Gastroesophageal sphincter (tissue), 3 donors: ENCODE data around the gene ROR1.

Experiments
- EP300 ChIP-seq: sonication (generic); formaldehyde crosslinking; IDR thresholded peaks from one replicate; pipeline ENCODE4 v1.6.1; 2017; ENCODE audit warnings: antibody characterized with exemption, mild to moderate bottlenecking
- POLR2A ChIP-seq, 2 donors: fragments of 450-650 bp; IDR thresholded peaks; one replicate each; pipeline ENCODE4 v1.6.1; 2017; ENCODE audit warnings: antibody characterized with exemption in 2 of 2, mild to moderate bottlenecking in 2 of 2, moderate library complexity in 1 of 2
- TF ChIP-seq, protein P1 (sequence below), 4 experiments: fragments of 200-600 bp in 2 of 4; fragments of 450-650 bp in 2 of 4; sonication (generic) in 1 of 4; IDR thresholded peaks; one replicate each; pipeline ENCODE4 v1.5.1; 2017 to 2019; ENCODE audit warnings: antibody characterized with exemption in 4 of 4, mild to moderate bottlenecking in 2 of 4, moderate library complexity in 2 of 4

DNA sequence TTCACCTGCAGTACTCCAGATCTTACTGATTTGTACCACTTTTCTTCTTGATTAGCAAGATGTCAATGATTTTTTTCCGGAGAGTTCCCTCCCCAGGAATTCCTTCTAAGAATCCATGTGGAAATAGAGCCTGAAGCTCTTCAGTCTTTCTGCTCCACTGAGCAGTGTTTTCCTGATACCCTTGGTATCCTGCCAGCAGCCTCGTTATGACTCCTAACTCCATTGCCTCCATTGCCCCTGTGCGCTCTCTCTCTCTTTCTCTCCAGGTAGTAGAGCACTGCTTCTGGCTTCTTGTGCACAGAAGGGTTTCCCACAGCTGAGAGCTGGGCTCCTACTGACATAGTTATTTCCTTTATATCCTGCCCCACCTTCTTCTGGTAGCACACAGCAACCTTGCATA, 441.8 kb downstream of the ROR1 start:
- TF ChIP-seq, protein P1, sequence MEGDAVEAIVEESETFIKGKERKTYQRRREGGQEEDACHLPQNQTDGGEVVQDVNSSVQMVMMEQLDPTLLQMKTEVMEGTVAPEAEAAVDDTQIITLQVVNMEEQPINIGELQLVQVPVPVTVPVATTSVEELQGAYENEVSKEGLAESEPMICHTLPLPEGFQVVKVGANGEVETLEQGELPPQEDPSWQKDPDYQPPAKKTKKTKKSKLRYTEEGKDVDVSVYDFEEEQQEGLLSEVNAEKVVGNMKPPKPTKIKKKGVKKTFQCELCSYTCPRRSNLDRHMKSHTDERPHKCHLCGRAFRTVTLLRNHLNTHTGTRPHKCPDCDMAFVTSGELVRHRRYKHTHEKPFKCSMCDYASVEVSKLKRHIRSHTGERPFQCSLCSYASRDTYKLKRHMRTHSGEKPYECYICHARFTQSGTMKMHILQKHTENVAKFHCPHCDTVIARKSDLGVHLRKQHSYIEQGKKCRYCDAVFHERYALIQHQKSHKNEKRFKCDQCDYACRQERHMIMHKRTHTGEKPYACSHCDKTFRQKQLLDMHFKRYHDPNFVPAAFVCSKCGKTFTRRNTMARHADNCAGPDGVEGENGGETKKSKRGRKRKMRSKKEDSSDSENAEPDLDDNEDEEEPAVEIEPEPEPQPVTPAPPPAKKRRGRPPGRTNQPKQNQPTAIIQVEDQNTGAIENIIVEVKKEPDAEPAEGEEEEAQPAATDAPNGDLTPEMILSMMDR (IDR thresholded peaks at IDR 0.05): no peak
- TF ChIP-seq POLR2A (IDR thresholded peaks at IDR 0.05) (no peak), EP300 (no peak)
